T-helper 1 cell treated with Interleukin-12 subunit alpha and Interleukin-12 subunit beta and Interleukin-4 antibody, amounts not matched to agents 30 μg/mL and 1 μg/mL, for 36 hours (primary cell): ENCODE measurements around the gene CRP.
"Not testable (repeated sequence)": the region's sequence is repeated elsewhere in the genome, so short reads cannot be mapped to it uniquely, and the experiment has no call there.

Source experiments
- H3K27ac Mint-ChIP-seq: one replicate; pipeline ENCODE4 v1.8.0; 2021; ENCODE audit warnings: mild to moderate bottlenecking, mixed read lengths
- H3K27me3 Mint-ChIP-seq: one replicate; pipeline ENCODE4 v1.8.0; 2021; ENCODE audit warnings: low read depth, mixed read lengths
- H3K36me3 Mint-ChIP-seq: one replicate; pipeline ENCODE4 v1.8.0; 2021; ENCODE audit warnings: low read depth, mixed read lengths
- H3K4me1 Mint-ChIP-seq: one replicate; pipeline ENCODE4 v1.8.0; 2021; ENCODE audit warnings: low read depth, mixed read lengths
- H3K4me3 Mint-ChIP-seq: one replicate; pipeline ENCODE4 v1.8.0; 2021; ENCODE audit warnings: mild to moderate bottlenecking, moderate library complexity, mixed read lengths
- H3K9me3 Mint-ChIP-seq: one replicate; pipeline ENCODE4 v1.8.0; 2021; ENCODE audit warnings: mixed read lengths

The CRP gene

DNA sequence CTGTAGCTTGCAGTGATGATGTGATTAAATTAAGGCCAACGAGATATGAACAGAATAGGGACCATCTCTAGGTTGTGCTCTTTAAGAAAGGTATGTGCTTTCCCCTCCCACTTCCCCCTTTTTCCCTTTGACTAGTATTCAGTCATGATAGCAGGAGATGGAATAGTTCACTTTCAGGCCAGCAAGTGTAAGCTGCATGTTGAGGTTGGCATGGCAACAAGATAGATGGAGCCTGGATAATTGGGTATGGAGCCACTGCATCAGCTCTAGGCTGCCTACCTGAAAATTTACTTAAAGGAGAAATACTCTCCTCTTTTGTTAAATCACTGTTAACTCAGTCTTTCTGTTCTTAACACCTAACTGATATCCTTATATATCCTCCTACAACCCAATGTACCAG lies 1.5 kb upstream of the CRP start:
- Mint-ChIP-seq H3K4me1 (no peaks in the 10 kb centered on the region), H3K27me3 (peaks cover 3% of the 10 kb centered on the region), H3K9me3 (peaks cover 13% of the 10 kb centered on the region), H3K4me3 (no peak overlapping the region), H3K36me3 (no peaks in the 10 kb centered on the region), H3K27ac (no peak overlapping the region)

GRCh38 chr1:159712080-159712479 lies 2.3 kb downstream of the CRP start:
- H3K9me3 Mint-ChIP-seq = no peaks in the 10 kb centered on the region
- no peak overlapping the region for H3K27ac Mint-ChIP-seq
- no peaks in the 10 kb centered on the region for H3K4me1 Mint-ChIP-seq
- H3K4me3 Mint-ChIP-seq = no peak overlapping the region
- no peaks in the 10 kb centered on the region for H3K27me3 Mint-ChIP-seq
- no peaks in the 10 kb centered on the region for H3K36me3 Mint-ChIP-seq

DNA sequence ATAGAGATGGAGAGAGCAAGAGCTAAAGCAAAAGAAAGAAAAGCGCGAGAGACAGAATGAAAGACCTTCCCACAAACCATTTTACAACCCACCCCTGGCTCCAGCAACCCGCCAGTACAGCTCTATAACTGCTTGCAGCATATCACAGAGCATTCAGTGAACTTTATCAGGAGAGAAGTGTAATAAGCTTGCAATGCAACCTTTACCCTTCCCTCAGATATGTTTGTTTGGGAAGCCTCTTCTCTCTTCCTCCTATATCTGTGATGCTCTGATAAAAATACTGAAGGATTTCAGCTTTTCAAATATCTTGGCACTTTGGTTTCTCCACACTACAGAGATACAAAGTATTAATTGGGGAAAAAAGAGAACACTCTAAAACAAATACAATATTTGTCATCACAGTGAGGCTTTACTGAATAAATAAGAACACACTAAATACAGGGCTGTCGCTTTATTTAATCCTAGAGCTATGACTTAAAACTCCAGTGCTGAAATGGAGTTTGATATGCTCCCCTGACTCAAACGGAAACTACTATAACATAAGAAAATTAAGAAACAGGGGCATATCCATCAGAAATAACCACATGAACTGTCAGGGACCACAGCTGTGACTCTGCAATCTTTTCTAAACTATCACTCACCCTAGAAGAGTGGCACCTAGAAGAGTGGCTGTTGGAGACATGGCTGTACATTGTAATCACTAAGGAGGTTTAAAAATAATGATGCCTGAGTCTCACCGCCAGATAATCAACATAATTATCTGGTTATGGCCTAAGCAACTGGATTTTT lies 6.7 kb downstream of the CRP start:
- Mint-ChIP-seq H3K27ac (no peak overlapping the region), H3K4me3 (no peak overlapping the region), H3K4me1 (no peaks in the 10 kb centered on the region), H3K36me3 (no peaks in the 10 kb centered on the region), H3K9me3 (no peaks in the 10 kb centered on the region), H3K27me3 (peaks cover 6% of the 10 kb centered on the region)

GRCh38 chr1:159705904-159706256 lies 8.5 kb downstream of the CRP start:
- H3K36me3 Mint-ChIP-seq = no peaks in the 10 kb centered on the region
- no peaks in the 10 kb centered on the region for H3K4me1 Mint-ChIP-seq
- H3K27me3 Mint-ChIP-seq = peaks cover 6% of the 10 kb centered on the region
- H3K9me3 Mint-ChIP-seq = no peaks in the 10 kb centered on the region
- no peak overlapping the region for H3K4me3 Mint-ChIP-seq
- H3K27ac Mint-ChIP-seq = no peak overlapping the region

- Mint-ChIP-seq H3K9me3 (no peaks in the 10 kb centered on the region), H3K4me1 (no peaks in the 10 kb centered on the region), H3K4me3 (no peak overlapping the region), H3K36me3 (no peaks in the 10 kb centered on the region), H3K27me3 (peaks cover 6% of the 10 kb centered on the region), H3K27ac (no peak overlapping the region)
Measured at GRCh38 chr1:159705251-159705903, 9.0 kb downstream of the CRP start.

- H3K4me3 Mint-ChIP-seq = no peak overlapping the region
- H3K9me3 Mint-ChIP-seq = no peaks in the 10 kb centered on the region
Measured at GRCh38 chr1:159704481-159704880, 9.9 kb downstream of the CRP start.

GRCh38 chr1:159700312-159700711 lies 14.1 kb downstream of the CRP start:
- H3K4me1 Mint-ChIP-seq = no peaks in the 10 kb centered on the region

More at GRCh38 chr1:159704481-159704880, 9.9 kb downstream of the CRP start:
- no peak overlapping the region for H3K27ac Mint-ChIP-seq
- peaks cover 6% of the 10 kb centered on the region for H3K27me3 Mint-ChIP-seq
- no peaks in the 10 kb centered on the region for H3K36me3 Mint-ChIP-seq
- H3K4me1 Mint-ChIP-seq = no peaks in the 10 kb centered on the region

DNA sequence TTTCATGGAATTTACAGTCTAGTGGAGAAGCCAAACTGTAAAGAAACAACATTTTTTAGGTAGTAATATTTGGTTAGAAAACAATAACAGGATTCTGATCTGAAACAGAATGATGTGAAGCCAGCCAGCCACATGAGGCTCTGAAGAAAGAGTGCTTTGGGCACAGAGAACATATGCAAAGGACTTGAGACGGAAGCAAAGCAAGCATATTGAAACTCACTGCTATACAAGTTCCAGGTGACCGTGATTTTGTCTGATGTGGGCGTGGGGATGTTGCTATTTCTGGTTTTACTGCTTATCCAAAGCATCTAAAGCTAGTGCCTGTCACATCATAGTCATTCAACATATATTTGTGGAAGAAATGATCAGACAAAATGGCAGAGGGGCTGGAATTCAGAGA lies 14.7 kb downstream of the CRP start:
- Mint-ChIP-seq H3K9me3 (no peaks in the 10 kb centered on the region), H3K27ac (no peak overlapping the region), H3K36me3 (no peaks in the 10 kb centered on the region), H3K4me3 (no peak overlapping the region), H3K4me1 (no peaks in the 10 kb centered on the region), H3K27me3 (peaks cover 16% of the 10 kb centered on the region)

More at GRCh38 chr1:159700312-159700711, 14.1 kb downstream of the CRP start:
- Mint-ChIP-seq H3K36me3 (no peaks in the 10 kb centered on the region), H3K4me3 (no peak overlapping the region), H3K27ac (no peak overlapping the region), H3K27me3 (peaks cover 14% of the 10 kb centered on the region), H3K9me3 (no peaks in the 10 kb centered on the region)

GRCh38 chr1:159699246-159699645 lies 15.1 kb downstream of the CRP start:
- H3K27me3 Mint-ChIP-seq = peaks cover 16% of the 10 kb centered on the region
- H3K27ac Mint-ChIP-seq = no peak overlapping the region
- H3K4me1 Mint-ChIP-seq = no peaks in the 10 kb centered on the region
- no peaks in the 10 kb centered on the region for H3K36me3 Mint-ChIP-seq
- H3K4me3 Mint-ChIP-seq = no peak overlapping the region
- H3K9me3 Mint-ChIP-seq = no peaks in the 10 kb centered on the region

- no peaks in the 10 kb centered on the region for H3K9me3 Mint-ChIP-seq
- no peak overlapping the region for H3K27ac Mint-ChIP-seq
- no peak overlapping the region for H3K4me3 Mint-ChIP-seq
- peaks cover 20% of the 10 kb centered on the region for H3K27me3 Mint-ChIP-seq
- H3K4me1 Mint-ChIP-seq = no peaks in the 10 kb centered on the region
- no peaks in the 10 kb centered on the region for H3K36me3 Mint-ChIP-seq
Measured at GRCh38 chr1:159687511-159687910, 26.9 kb downstream of the CRP start.

DNA sequence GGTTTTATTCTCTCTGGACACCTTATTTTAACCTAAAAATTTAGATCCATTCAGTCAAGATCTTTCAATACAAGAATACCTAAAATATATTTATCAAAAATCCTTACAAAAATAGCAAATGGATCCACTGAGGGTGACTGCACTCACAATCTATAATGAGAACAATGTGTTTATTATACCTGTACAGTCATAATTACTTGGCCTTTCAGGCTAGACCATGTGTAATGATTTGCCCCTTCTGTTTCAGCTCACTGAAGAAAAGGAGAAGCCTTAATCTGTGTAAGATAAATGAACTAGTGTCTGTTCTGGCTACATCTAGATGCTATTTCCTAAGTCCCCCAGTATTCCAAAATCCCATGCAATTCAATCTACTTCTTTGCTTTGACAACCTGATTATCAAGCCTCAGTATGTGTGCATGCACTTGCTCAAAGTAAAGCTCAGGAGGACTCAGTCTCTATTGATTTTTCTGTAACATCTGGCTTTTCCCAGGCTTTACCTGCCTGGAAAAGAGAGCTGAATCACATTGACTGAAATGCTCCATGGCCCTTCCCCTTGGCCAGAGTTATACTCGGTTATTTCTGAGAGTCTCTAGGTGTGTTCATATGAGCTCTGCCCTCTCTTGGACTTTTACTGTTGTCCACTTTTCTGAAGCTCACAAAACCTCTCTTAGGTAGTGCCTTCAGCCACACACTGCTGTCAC lies 27.6 kb downstream of the CRP start:
- no peaks in the 10 kb centered on the region for H3K9me3 Mint-ChIP-seq
- H3K27ac Mint-ChIP-seq = no peak overlapping the region
- H3K36me3 Mint-ChIP-seq = no peaks in the 10 kb centered on the region
- H3K4me1 Mint-ChIP-seq = no peaks in the 10 kb centered on the region
- peaks cover 16% of the 10 kb centered on the region for H3K27me3 Mint-ChIP-seq
- no peak overlapping the region for H3K4me3 Mint-ChIP-seq

DNA sequence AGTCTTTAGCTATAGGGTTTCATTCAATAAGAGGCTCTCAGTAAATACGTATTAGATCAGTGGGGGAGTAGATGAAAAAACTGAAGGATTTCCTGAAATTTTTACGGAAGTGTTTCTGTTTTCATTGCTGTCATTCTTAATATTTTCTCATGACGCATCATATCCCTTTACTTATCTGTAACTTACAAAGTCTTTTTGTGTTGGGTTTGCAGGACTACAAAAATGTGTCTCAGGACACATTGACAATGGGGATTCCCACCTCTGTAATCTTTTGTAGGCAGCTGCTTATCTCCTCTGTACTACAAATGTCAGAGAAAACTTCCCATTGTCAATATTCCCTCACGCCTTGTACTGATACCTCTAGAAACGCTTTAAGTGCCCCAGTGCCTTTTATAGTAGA lies 35.5 kb downstream of the CRP start:
- no peak overlapping the region for H3K4me3 Mint-ChIP-seq
- H3K4me1 Mint-ChIP-seq = no peaks in the 10 kb centered on the region
- no peaks in the 10 kb centered on the region for H3K36me3 Mint-ChIP-seq
- H3K27me3 Mint-ChIP-seq = peaks cover 3% of the 10 kb centered on the region
- H3K27ac Mint-ChIP-seq = no peak overlapping the region
- no peaks in the 10 kb centered on the region for H3K9me3 Mint-ChIP-seq

GRCh38 chr1:159675046-159675445 lies 39.3 kb downstream of the CRP start:
- Mint-ChIP-seq H3K4me1 (no peaks in the 10 kb centered on the region), H3K36me3 (no peaks in the 10 kb centered on the region), H3K27ac (no peak overlapping the region), H3K4me3 (no peak overlapping the region), H3K27me3 (peaks cover 3% of the 10 kb centered on the region), H3K9me3 (no peaks in the 10 kb centered on the region)

DNA sequence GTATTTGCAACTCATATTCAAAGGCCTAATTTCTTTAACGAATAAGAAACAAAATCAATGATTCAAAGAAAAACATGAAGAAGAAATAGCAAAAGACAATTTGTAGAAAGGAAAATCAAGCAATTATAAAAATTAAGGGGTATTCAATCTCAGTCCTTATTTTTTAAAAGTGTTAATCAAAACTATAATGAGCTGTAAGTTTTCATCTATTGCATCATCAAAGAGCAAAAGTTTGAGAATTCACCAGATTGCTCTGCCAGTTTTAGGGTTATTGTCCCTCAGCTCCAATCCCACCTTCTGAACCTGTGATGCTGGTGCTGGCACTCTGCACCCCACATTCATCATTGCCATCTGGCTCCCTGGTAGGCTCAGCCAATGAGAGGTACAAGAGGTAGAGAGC lies 42.0 kb downstream of the CRP start:
- not testable (repeated sequence) for H3K27me3 Mint-ChIP-seq, H3K9me3 Mint-ChIP-seq, H3K4me3 Mint-ChIP-seq, H3K36me3 Mint-ChIP-seq, H3K4me1 Mint-ChIP-seq, H3K27ac Mint-ChIP-seq

- no peaks in the 10 kb centered on the region for H3K4me1 Mint-ChIP-seq
Measured at GRCh38 chr1:159669338-159669737, 45.1 kb downstream of the CRP start.

More at GRCh38 chr1:159669338-159669737, 45.1 kb downstream of the CRP start:
- peaks cover 1% of the 10 kb centered on the region for H3K27me3 Mint-ChIP-seq
- H3K9me3 Mint-ChIP-seq = no peaks in the 10 kb centered on the region
- H3K4me3 Mint-ChIP-seq = no peak overlapping the region
- H3K36me3 Mint-ChIP-seq = no peaks in the 10 kb centered on the region
- no peak overlapping the region for H3K27ac Mint-ChIP-seq
